Left ventricle myocardium inferior (tissue), 1 donor: ENCODE results near the gene EGR1. TPM values are rescaled to one million over a fixed set of nuclear protein-coding genes. Genes with fewer than 3 reads are reported as not detected.

Experiments used
- DNase-seq: peaks from one replicate; pipeline ENCODE4 v3.0.0-alpha.2; 2020
- H3K27ac ChIP-seq: fragments of 200-600 bp; replicated peaks from 2 replicates; pipeline ENCODE4 v1.8.0; 2021
- H3K27me3 ChIP-seq: fragments of 200-600 bp; 2 replicates; pipeline ENCODE4 v1.8.0; 2021; ENCODE audit warnings: low read depth
- H3K36me3 ChIP-seq: fragments of 200-600 bp; 2 replicates; pipeline ENCODE4 v1.8.0; 2021
- H3K4me1 ChIP-seq: fragments of 200-600 bp; 2 replicates; pipeline ENCODE4 v1.8.0; 2021
- H3K4me3 ChIP-seq: fragments of 200-600 bp; 2 replicates; pipeline ENCODE4 v1.8.0; 2021; ENCODE audit warnings: mild to moderate bottlenecking, moderate library complexity
- H3K9me3 ChIP-seq: fragments of 200-600 bp; replicated peaks from 2 replicates; pipeline ENCODE4 v1.8.0; 2021
- CTCF ChIP-seq: fragments of 200-600 bp; IDR thresholded peaks from 2 replicates; pipeline ENCODE4 v1.8.0; 2021; ENCODE audit warnings: antibody characterized with exemption, mild to moderate bottlenecking, borderline replicate concordance
- intact Hi-C: fragments of 100-400 bp; cut with micrococcal nuclease; formaldehyde crosslinking; loops from one replicate; pipeline ENCODE4 v1.11.0; 2022
- total RNA-seq: library from RNA; stranded (reverse); fragmentation: NEBNext Ultra II Directional; extraction: Animal tissue kit (Norgen Biotek cat#: 25700); gene quantifications from one replicate; pipeline ENCODE4 v1.2.1, GENCODE V29; 2021
- donor health status: DM: no; HTN: yes; CAD: no; lungs with severe emphysema.

The EGR1 gene
- total RNA-seq, 1 donor from 2014 or later: 7.8 TPM

DNA sequence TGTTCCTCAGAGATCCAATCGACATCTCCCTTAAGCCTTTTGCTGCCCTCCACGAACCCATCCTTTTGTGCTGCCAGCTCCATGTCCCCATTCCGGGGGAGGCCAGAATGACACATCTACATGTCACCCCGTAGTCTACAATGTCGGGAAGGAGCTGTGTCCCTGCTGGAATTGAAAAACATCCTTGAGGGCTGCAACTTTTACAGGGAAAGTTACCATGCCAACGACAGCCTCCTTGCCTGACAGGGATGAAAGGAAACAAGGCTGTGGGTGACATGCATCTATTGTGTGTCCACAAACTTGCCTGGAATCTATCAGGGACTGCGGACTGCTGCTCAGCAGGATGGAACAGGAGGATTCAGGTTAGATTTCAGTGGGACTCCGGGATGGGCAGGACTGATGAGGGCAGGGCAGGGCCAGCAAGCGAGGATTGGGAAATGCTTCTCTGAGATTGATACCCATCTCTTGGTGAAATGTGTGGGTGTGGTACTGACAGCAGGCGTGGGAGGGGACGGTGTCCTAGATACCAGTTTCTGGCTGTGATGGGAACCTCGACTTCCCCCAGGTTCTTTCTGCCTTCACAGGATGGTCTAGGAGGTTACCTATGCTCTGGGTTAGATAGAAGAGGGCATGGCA lies 25.5 kb downstream of the EGR1 start:
- no peaks in the 10 kb centered on the region for H3K36me3 ChIP-seq
- H3K4me1 ChIP-seq: peaks cover 34% of the 10 kb centered on the region
- intact Hi-C loops: no loop called here
- H3K27ac ChIP-seq: no peak overlapping the region
- peaks cover 20% of the 10 kb centered on the region for H3K27me3 ChIP-seq
- TF ChIP-seq CTCF: no peak
- no peak for DNase-seq
- no peaks in the 10 kb centered on the region for H3K9me3 ChIP-seq
- no peak overlapping the region for H3K4me3 ChIP-seq

- H3K27ac ChIP-seq: no peak overlapping the region
- H3K4me1 ChIP-seq: peaks cover 34% of the 10 kb centered on the region
- H3K27me3 ChIP-seq: peaks cover 20% of the 10 kb centered on the region
- intact Hi-C loops: no loop called here
- H3K36me3 ChIP-seq: no peaks in the 10 kb centered on the region
- no peak for TF ChIP-seq CTCF
- H3K4me3 ChIP-seq: peak overlapping the region; percentile 71
- DNase-seq: no peak
- no peaks in the 10 kb centered on the region for H3K9me3 ChIP-seq
Measured at GRCh38 chr5:138491284-138491648, 26.0 kb downstream of the EGR1 start.

GRCh38 chr5:138491669-138492559 lies 26.6 kb downstream of the EGR1 start:
- H3K4me3 ChIP-seq: peak overlapping the region; percentile 71
- H3K27ac ChIP-seq: peak overlapping the region; percentile 31
- no peaks in the 10 kb centered on the region for H3K9me3 ChIP-seq
- no peak for TF ChIP-seq CTCF
- H3K27me3 ChIP-seq: peaks cover 20% of the 10 kb centered on the region
- intact Hi-C loops: no loop called here
- DNase-seq: peak; percentile 92
- peaks cover 34% of the 10 kb centered on the region for H3K4me1 ChIP-seq
- H3K36me3 ChIP-seq: no peaks in the 10 kb centered on the region

DNA sequence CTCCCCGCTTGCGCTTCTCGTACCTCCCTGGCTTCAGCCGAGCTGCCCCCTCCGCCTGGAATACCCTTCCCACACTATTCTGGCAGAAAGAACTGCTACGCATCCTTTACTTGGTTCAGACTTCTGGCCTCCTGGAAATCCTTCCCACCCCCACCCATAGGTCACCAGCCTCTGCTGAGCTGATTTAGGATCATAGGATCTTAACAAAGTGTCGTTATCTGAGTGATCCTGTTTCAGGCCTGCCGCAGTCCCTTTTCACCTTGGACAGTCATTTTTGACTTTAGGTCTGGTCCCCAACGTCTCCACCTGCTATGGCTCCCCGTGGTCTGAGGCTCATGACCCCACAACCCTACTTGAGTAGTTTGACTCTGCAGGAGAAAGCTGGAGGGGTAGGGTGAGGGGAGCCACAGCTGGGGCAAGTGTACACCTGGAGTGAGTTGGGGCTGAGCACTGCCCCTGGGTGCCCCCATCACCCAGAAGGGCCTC lies 27.3 kb downstream of the EGR1 start:
- no peaks in the 10 kb centered on the region for H3K9me3 ChIP-seq
- H3K4me3 ChIP-seq: peak overlapping the region; percentile 71
- no peaks in the 10 kb centered on the region for H3K36me3 ChIP-seq
- peaks cover 34% of the 10 kb centered on the region for H3K4me1 ChIP-seq
- peaks cover 20% of the 10 kb centered on the region for H3K27me3 ChIP-seq
- DNase-seq: no peak
- no peak for TF ChIP-seq CTCF
- intact Hi-C loops: no loop called here
- H3K27ac ChIP-seq: peak overlapping the region; percentile 31

- Histone ChIP-seq H3K9me3 (no peaks in the 10 kb centered on the region), H3K27me3 (peaks cover 10% of the 10 kb centered on the region), H3K4me3 (no peak overlapping the region), H3K4me1 (peaks cover 24% of the 10 kb centered on the region), H3K27ac (no peak overlapping the region), H3K36me3 (no peaks in the 10 kb centered on the region)
- no peak for TF ChIP-seq CTCF
- intact Hi-C loops: no loop called here
- DNase-seq: no peak
Measured at GRCh38 chr5:138495351-138495750, 30.1 kb downstream of the EGR1 start.
